Measurements from ENCODE around the gene CLIP2. TPM values are rescaled to one million over a fixed set of nuclear protein-coding genes. Genes with fewer than 3 reads are reported as not detected.
"Not testable (repeated sequence)": the region's sequence is repeated elsewhere in the genome, so short reads cannot be mapped to it uniquely, and the experiment has no call there.

CLIP2 gene
- total RNA-seq, 1 donor from 2014 or later, result 12.9 TPM

GRCh38 chr7:74252893-74253292 lies 36.3 kb upstream of the CLIP2 start:
- FAIRE-seq (no peak), DNase-seq (ENCODE audit: low read depth) (no peak)
- Histone ChIP-seq H3K4me3 (ENCODE audit: low read depth, low read length) (no peak overlapping the region), H3K27me3 (ENCODE audit: control insufficient read depth, insufficient read depth, low read length) (no peaks in the 10 kb centered on the region), H3K36me3 (ENCODE audit: control insufficient read depth, insufficient read depth, low read length) (peaks cover 8% of the 10 kb centered on the region)
- no peak for TF ChIP-seq CTCF (IDR thresholded peaks at IDR 0.05; ENCODE audit: insufficient read depth, low read length, severe bottlenecking)

GRCh38 chr7:74253331-74253730 lies 35.9 kb upstream of the CLIP2 start:
- FAIRE-seq (no peak), DNase-seq (ENCODE audit: low read depth) (no peak)
- H3K4me3 ChIP-seq (ENCODE audit: low read depth, low read length), result peak overlapping the region; percentile 95
- H3K27me3 ChIP-seq (ENCODE audit: control insufficient read depth, insufficient read depth, low read length), result no peaks in the 10 kb centered on the region
- no peak for TF ChIP-seq CTCF (IDR thresholded peaks at IDR 0.05; ENCODE audit: insufficient read depth, low read length, severe bottlenecking)
- H3K36me3 ChIP-seq (ENCODE audit: control insufficient read depth, insufficient read depth, low read length), result peaks cover 8% of the 10 kb centered on the region

- H3K27me3 ChIP-seq (ENCODE audit: control insufficient read depth, insufficient read depth, low read length), result no peaks in the 10 kb centered on the region
- H3K4me3 ChIP-seq (ENCODE audit: low read depth, low read length), result peak overlapping the region; percentile 95
- peaks cover 7% of the 10 kb centered on the region for H3K36me3 ChIP-seq (ENCODE audit: control insufficient read depth, insufficient read depth, low read length)
- TF ChIP-seq CTCF (IDR thresholded peaks at IDR 0.05; ENCODE audit: insufficient read depth, low read length, severe bottlenecking), result no peak
- FAIRE-seq (no peak), DNase-seq (ENCODE audit: low read depth) (no peak)
Measured at GRCh38 chr7:74253835-74254128, 35.4 kb upstream of the CLIP2 start.

- H3K36me3 ChIP-seq (ENCODE audit: control insufficient read depth, insufficient read depth, low read length), result peaks cover 5% of the 10 kb centered on the region
- H3K4me3 ChIP-seq (ENCODE audit: low read depth, low read length), result peak within 1 kb of the TSS; percentile 95
- TF ChIP-seq CTCF (IDR thresholded peaks at IDR 0.05; ENCODE audit: insufficient read depth, low read length, severe bottlenecking), result peak; percentile 35
- DNase-seq (ENCODE audit: low read depth), result peak; percentile 85
- H3K27me3 ChIP-seq (ENCODE audit: control insufficient read depth, insufficient read depth, low read length), result no peaks in the 10 kb centered on the region
- FAIRE-seq, result no peak
Measured at GRCh38 chr7:74254129-74254857, 34.9 kb upstream of the CLIP2 start, which contains the start of gene RFC2. TSS of gene RFC2 (minus strand) at chr7:74254399. CDS start at chr7:74254383, 16 bp downstream.

- DNase-seq (ENCODE audit: low read depth), result no peak
- TF ChIP-seq CTCF (IDR thresholded peaks at IDR 0.05; ENCODE audit: insufficient read depth, low read length, severe bottlenecking), result no peak
- Histone ChIP-seq H3K4me3 (ENCODE audit: low read depth, low read length) (peak overlapping the region; percentile 95), H3K27me3 (ENCODE audit: control insufficient read depth, insufficient read depth, low read length) (no peaks in the 10 kb centered on the region), H3K36me3 (ENCODE audit: control insufficient read depth, insufficient read depth, low read length) (peaks cover 3% of the 10 kb centered on the region)
- FAIRE-seq, result no peak
Measured at GRCh38 chr7:74254858-74255379, 34.3 kb upstream of the CLIP2 start.

GRCh38 chr7:74255461-74255860 lies 33.7 kb upstream of the CLIP2 start:
- DNase-seq (ENCODE audit: low read depth); H3K4me3 ChIP-seq (ENCODE audit: low read depth, low read length); FAIRE-seq; H3K36me3 ChIP-seq (ENCODE audit: control insufficient read depth, insufficient read depth, low read length); H3K27me3 ChIP-seq (ENCODE audit: control insufficient read depth, insufficient read depth, low read length): not testable (repeated sequence)

Measured in bronchial epithelial cell (primary cell).